Measurements from ENCODE around the gene SYNM.

DNA sequence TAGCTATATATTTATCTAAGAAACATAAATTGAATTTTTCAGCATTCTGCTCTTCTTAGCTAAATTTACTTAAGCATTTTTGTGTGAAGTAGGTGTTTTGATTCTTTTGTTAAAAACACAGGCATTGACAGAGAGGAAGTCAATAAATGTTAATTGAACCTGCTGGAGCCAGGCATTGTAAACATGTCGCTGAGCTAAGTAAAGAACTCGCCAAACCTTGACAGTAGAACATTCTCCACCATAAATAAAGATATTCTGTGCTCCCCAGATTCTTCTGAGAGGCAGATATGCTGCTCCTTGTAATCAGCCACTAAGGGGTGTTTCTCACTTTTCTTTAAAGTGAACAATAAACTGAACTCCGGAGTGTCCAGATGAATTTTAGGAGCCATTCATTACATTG, 38.4 kb downstream of the SYNM start:
- no peak for TF ChIP-seq EZH2 (IDR thresholded peaks at IDR 0.05; ENCODE audit: borderline replicate concordance, insufficient read depth, low read depth, low read length, poor library complexity, severe bottlenecking)
- TF ChIP-seq CTCF (IDR thresholded peaks at IDR 0.05), result no peak
